Omental fat pad (tissue), 4 donors: ENCODE data around the gene KNTC1. TPM values are rescaled to one million over a fixed set of nuclear protein-coding genes. Genes with fewer than 3 reads are reported as not detected.

Experiments
- ATAC-seq: fragments of 150-250 bp; one replicate; pipeline ENCODE4 v1.9.1; 2016; ENCODE audit warnings: mild to moderate bottlenecking, moderate library complexity; ENCODE audit not compliant: low FRiP score
- DNase-seq: peaks from one replicate; pipeline ENCODE4 v3.0.0-alpha.2; 2019; ENCODE audit warnings: low spot score
- CTCF ChIP-seq, 3 donors: fragments of 450-650 bp; IDR thresholded peaks; one replicate each; pipeline ENCODE4 v1.5.1; 2016 to 2017; ENCODE audit warnings: antibody characterized with exemption in 3 of 3, mild to moderate bottlenecking in 3 of 3, moderate library complexity in 2 of 3
- total RNA-seq, 4 donors: library from RNA; depleted of rRNA; stranded (reverse); fragments of >200 nt; gene quantifications; one replicate each; pipeline ENCODE4 v1.1.0, GENCODE V29; 2016

KNTC1 gene
- total RNA-seq, 4 donors from 2014 or later = 7.4 to 24.4 (median 11.9) TPM

- ATAC-seq (no peak), DNase-seq (no peak)
- TF ChIP-seq CTCF (IDR thresholded peaks at IDR 0.05) = no peak
Measured at GRCh38 chr12:122596838-122597237, 69.8 kb downstream of the KNTC1 start.

GRCh38 chr12:122602456-122602855 is 75.4 kb downstream of the KNTC1 start:
- ATAC-seq (no peak), DNase-seq (no peak)
- TF ChIP-seq CTCF (IDR thresholded peaks at IDR 0.05) = no peak

- TF ChIP-seq CTCF (IDR thresholded peaks at IDR 0.05) = no peak
- ATAC-seq (no peak), DNase-seq (no peak)
Measured at GRCh38 chr12:122604993-122605392, 77.9 kb downstream of the KNTC1 start.

GRCh38 chr12:122609732-122610131 is 82.7 kb downstream of the KNTC1 start:
- TF ChIP-seq CTCF (IDR thresholded peaks at IDR 0.05) = no peak
- ATAC-seq (no peak), DNase-seq (no peak)

- TF ChIP-seq CTCF (IDR thresholded peaks at IDR 0.05) = no peak
- DNase-seq = no peak
- ATAC-seq = no peak
Measured at GRCh38 chr12:122610207-122610606, 83.2 kb downstream of the KNTC1 start.

GRCh38 chr12:122610911-122611310 is 83.9 kb downstream of the KNTC1 start:
- DNase-seq (no peak), ATAC-seq (no peak)
- TF ChIP-seq CTCF (IDR thresholded peaks at IDR 0.05) = no peak

- DNase-seq (no peak), ATAC-seq (no peak)
- TF ChIP-seq CTCF (IDR thresholded peaks at IDR 0.05) = no peak
Measured at GRCh38 chr12:122614839-122615238, 87.8 kb downstream of the KNTC1 start.
